ENCODE measurements around the gene EMC10. TPM values are rescaled to one million over a fixed set of nuclear protein-coding genes. Genes with fewer than 3 reads are reported as not detected.
A peak's percentile ranks its signal among the peaks of the same experiment; 100 is the strongest.

EMC10 gene
- total RNA-seq, 1 experiment from 2014 or later, result 109 TPM

DNA sequence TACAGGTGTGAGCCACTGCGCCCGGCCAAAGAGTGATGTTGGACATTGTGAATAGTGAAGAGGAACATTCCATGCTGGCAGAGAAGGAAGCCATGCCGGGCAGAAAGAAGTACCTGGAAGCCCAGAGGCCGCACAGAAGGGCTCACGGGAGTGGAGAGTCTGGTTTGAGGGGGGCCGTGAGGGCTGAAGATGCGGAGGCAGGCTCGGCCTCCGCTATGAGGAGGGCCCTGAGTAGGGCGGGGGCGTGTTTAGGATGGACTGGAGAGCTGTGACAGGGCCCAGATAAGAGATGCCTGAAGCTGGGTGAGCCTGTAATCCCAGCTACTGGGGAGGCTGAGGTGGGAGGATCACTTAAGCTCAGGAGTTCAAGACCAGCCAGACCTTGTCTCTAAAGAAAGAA lies 33.1 kb downstream of the EMC10 start:
- no peak for DNase-seq
- no peak overlapping the region for H4K8ac ChIP-seq (replicated peaks; ENCODE audit: insufficient read length, low read depth, low read length)
- no peak overlapping the region for H2BK120ac ChIP-seq (ENCODE audit: low read depth, low read length, poor library complexity, severe bottlenecking)
- no CpG with 5 or more reads among the region's 11 CpGs for WGBS (ENCODE audit: extremely low coverage, insufficient read length, low lambda C conversion rate)
- H3K14ac ChIP-seq (ENCODE audit: insufficient read depth, low read length), result no peak overlapping the region
- TF ChIP-seq, protein P1, sequence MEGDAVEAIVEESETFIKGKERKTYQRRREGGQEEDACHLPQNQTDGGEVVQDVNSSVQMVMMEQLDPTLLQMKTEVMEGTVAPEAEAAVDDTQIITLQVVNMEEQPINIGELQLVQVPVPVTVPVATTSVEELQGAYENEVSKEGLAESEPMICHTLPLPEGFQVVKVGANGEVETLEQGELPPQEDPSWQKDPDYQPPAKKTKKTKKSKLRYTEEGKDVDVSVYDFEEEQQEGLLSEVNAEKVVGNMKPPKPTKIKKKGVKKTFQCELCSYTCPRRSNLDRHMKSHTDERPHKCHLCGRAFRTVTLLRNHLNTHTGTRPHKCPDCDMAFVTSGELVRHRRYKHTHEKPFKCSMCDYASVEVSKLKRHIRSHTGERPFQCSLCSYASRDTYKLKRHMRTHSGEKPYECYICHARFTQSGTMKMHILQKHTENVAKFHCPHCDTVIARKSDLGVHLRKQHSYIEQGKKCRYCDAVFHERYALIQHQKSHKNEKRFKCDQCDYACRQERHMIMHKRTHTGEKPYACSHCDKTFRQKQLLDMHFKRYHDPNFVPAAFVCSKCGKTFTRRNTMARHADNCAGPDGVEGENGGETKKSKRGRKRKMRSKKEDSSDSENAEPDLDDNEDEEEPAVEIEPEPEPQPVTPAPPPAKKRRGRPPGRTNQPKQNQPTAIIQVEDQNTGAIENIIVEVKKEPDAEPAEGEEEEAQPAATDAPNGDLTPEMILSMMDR (conservative IDR thresholded peaks at IDR 0.05), result no peak
- no peak overlapping the region for H2AFZ ChIP-seq (ENCODE audit: low read length)
- no peaks in the 10 kb centered on the region for H3K4me1 ChIP-seq (ENCODE audit: insufficient read depth, low read length)
- H2BK15ac ChIP-seq (ENCODE audit: low read depth, low read length), result no peak overlapping the region
- no peak overlapping the region for H3K18ac ChIP-seq (ENCODE audit: insufficient read length, low read depth, low read length)
- Mint-ChIP-seq H3K9me3 (no peaks in the 10 kb centered on the region; a peak in 1 of 5 replicates), H3K27me3 (ENCODE audit: low read depth) (peaks cover 41% of the 10 kb centered on the region), H3K4me3 (peak overlapping the region in 1 of 2 experiments; percentile 3; a peak in 3 of 5 replicates), H3K36me3 (ENCODE audit: insufficient read depth in 1 of 3, low read depth in 3 of 3) (no peaks in the 10 kb centered on the region; a peak in 1 of 7 replicates), H3K4me1 (peaks cover 7 to 25% of the 10 kb centered on the region in 2 experiments), H3K27ac (no peak overlapping the region)
- H3K27me3 ChIP-seq (ENCODE audit: insufficient read depth, low read length), result peaks cover 2% of the 10 kb centered on the region; the same call in 1 of the 2 replicates
- no peak overlapping the region for H3K4me2 ChIP-seq (ENCODE audit: insufficient read depth, insufficient read length, low read length)
- no peak overlapping the region for H2AK5ac ChIP-seq (ENCODE audit: insufficient read length, low read length)
- H3K9ac ChIP-seq (ENCODE audit: extremely low read depth, insufficient read length, low read length), result no peak overlapping the region
- H3K23me2 ChIP-seq (ENCODE audit: insufficient read length, low read depth, low read length, poor library complexity, severe bottlenecking), result no peaks in the 10 kb centered on the region
- H4K20me1 ChIP-seq (ENCODE audit: control insufficient read depth, insufficient read depth, insufficient read length), result no peaks in the 10 kb centered on the region
- H3K9me3 ChIP-seq (ENCODE audit: control insufficient read depth, low read depth, low read length), result no peaks in the 10 kb centered on the region
- no peaks in the 10 kb centered on the region for H3K79me2 ChIP-seq (ENCODE audit: insufficient read depth, low read length)
- no peak overlapping the region for H2BK20ac ChIP-seq (ENCODE audit: low read depth, low read length, poor library complexity, severe bottlenecking)
- H4K91ac ChIP-seq (ENCODE audit: insufficient read length, low read depth, low read length), result no peak overlapping the region
- no peak overlapping the region for H3K23ac ChIP-seq (ENCODE audit: insufficient read length, low read depth, low read length)
- no peak overlapping the region for H3K27ac ChIP-seq (ENCODE audit: insufficient read length, low read depth, low read length)
- H2BK5ac ChIP-seq (ENCODE audit: insufficient read length, low read length), result no peak overlapping the region
- H4K5ac ChIP-seq (ENCODE audit: insufficient read length, low read depth, low read length), result no peak overlapping the region
- H3K56ac ChIP-seq (ENCODE audit: insufficient read length, low read depth, low read length), result no peak overlapping the region
- no peak overlapping the region for H3K4ac ChIP-seq (ENCODE audit: low read depth, low read length)
- H2BK12ac ChIP-seq (ENCODE audit: insufficient read length, low read depth, low read length), result no peak overlapping the region
- H3K79me1 ChIP-seq (ENCODE audit: insufficient read depth, low read depth, low read length, poor library complexity, severe bottlenecking), result no peaks in the 10 kb centered on the region
- no peak overlapping the region for H3T11ph ChIP-seq (ENCODE audit: low read length)
